A549 (cell line): ENCODE data around the gene ZNF227. TPM values are rescaled to one million over a fixed set of nuclear protein-coding genes. Genes with fewer than 3 reads are reported as not detected.

Source experiments
- ATAC-seq, 2 experiments: fragments of 200-7000 bp in 1 of 2; fragments of >200 bp in 1 of 2; cut with Nextera tagmentation in 1 of 2; cut with Tn5 transposase in 1 of 2; 3 replicates each; pipeline versions ENCODE4 v1.8.0 to v1.9.1; 2018 to 2020; ENCODE audit warnings: mild to moderate bottlenecking in 1 of 2, moderate library complexity in 1 of 2
- CTCF ChIA-PET: fragments of 300-600 bp; sonication (Branson Sonifier 250); formaldehyde crosslinking; extraction: SDS; loops from one replicate; lab custom pipeline; 2021; ENCODE audit warnings: antibody characterized with exemption, inconsistent platforms; lab: Yijun Ruan, JAX
- POLR2A ChIA-PET: fragments of 350-600 bp; formaldehyde crosslinking; extraction: SDS; loops from one replicate; lab custom pipeline; 2021; ENCODE audit warnings: antibody characterized with exemption, inconsistent platforms; lab: Yijun Ruan, JAX
- DNase-seq, 2 experiments: peaks; one replicate each; pipeline versions ENCODE4 v3.0.0 to v3.0.0-alpha.2; 2011 to 2016; ENCODE audit warnings: low read depth in 1 of 2, low spot score in 1 of 2
- FAIRE-seq: peaks from 2 replicates; lab custom pipeline; 2011; peaks lifted over from hg19 to GRCh38; lab: Jason Lieb, UNC
- H3K27ac ChIP-seq, 2 experiments: fragments of >200 bp; sonication (Bioruptor Twin); formaldehyde crosslinking; 3 replicates each; pipeline ENCODE4 v1.5.1; 2016 to 2017
- H3K4me1 ChIP-seq: fragments of >200 bp; sonication (Bioruptor Twin); formaldehyde crosslinking; 3 replicates; pipeline ENCODE4 v1.6.1; 2016
- H3K4me2 ChIP-seq: fragments of >200 bp; sonication (Bioruptor Twin); formaldehyde crosslinking; 3 replicates; pipeline ENCODE4 v1.6.1; 2016
- H3K4me3 ChIP-seq: fragments of >200 bp; sonication (Bioruptor Twin); formaldehyde crosslinking; 3 replicates; pipeline ENCODE4 v1.5.1; 2016
- H3K9me3 ChIP-seq: fragments of >200 bp; sonication (Bioruptor Twin); formaldehyde crosslinking; 3 replicates; pipeline ENCODE4 v1.6.1; 2016
- BCL3 ChIP-seq: fragments of >200 bp; sonication (Bioruptor Twin); formaldehyde crosslinking; IDR thresholded peaks from 3 replicates; pipeline ENCODE4 v1.6.1; 2016
- CBX8 ChIP-seq: fragments of 200-600 bp; sonication (generic); IDR thresholded peaks from 2 replicates; pipeline ENCODE4 v1.6.1; 2016
- CHD4 ChIP-seq: fragments of 200-600 bp; sonication (generic); IDR thresholded peaks from 2 replicates; pipeline ENCODE4 v1.6.1; 2016; ENCODE audit warnings: antibody characterized with exemption, mild to moderate bottlenecking, borderline replicate concordance
- EHF ChIP-seq: fragments of 250-450 bp; sonication (Bioruptor Pico); IDR thresholded peaks from 2 replicates; pipeline ENCODE4 v1.5.0; 2020; ENCODE audit warnings: mild to moderate bottlenecking
- ELK1 ChIP-seq: fragments of 150-350 bp; IDR thresholded peaks from 2 replicates; pipeline ENCODE4 v1.6.1; 2014; ENCODE audit warnings: low read depth, mild to moderate bottlenecking, low read length
- FOSL2 ChIP-seq, 2 experiments: fragments of 450-650 bp in 1 of 2; fragments of >200 bp in 1 of 2; sonication (Bioruptor Twin) in 1 of 2; formaldehyde crosslinking; IDR thresholded peaks; 2 replicates each; pipeline versions ENCODE4 v1.5.0 to v1.6.1; 2016 to 2020; ENCODE audit warnings: mild to moderate bottlenecking in 1 of 2, moderate library complexity in 1 of 2
- FOXS1 ChIP-seq: fragments of 250-450 bp; sonication (Bioruptor Pico); IDR thresholded peaks from 2 replicates; pipeline ENCODE4 v1.5.0; 2020; ENCODE audit warnings: mild to moderate bottlenecking, moderate library complexity
- HEYL ChIP-seq: fragments of 250-450 bp; sonication (Bioruptor Pico); IDR thresholded peaks from 2 replicates; pipeline ENCODE4 v1.8.0; 2021; ENCODE audit warnings: mild to moderate bottlenecking, moderate library complexity
- HMGXB4 ChIP-seq: fragments of 250-450 bp; sonication (Bioruptor Pico); IDR thresholded peaks from 2 replicates; pipeline ENCODE4 v1.5.0; 2021; ENCODE audit warnings: mild to moderate bottlenecking, moderate library complexity, borderline replicate concordance
- HOXB5 ChIP-seq: fragments of 250-450 bp; sonication (Bioruptor Pico); IDR thresholded peaks from 2 replicates; pipeline ENCODE4 v1.5.0; 2020; ENCODE audit warnings: mild to moderate bottlenecking, moderate library complexity
- JUN ChIP-seq, 2 experiments: fragments of >200 bp; sonication (Bioruptor Twin); formaldehyde crosslinking; IDR thresholded peaks; 2 replicates in 1 of 2; 3 replicates in 1 of 2; pipeline ENCODE4 v1.6.1; 2016 to 2017
- JUNB ChIP-seq: fragments of >200 bp; sonication (Bioruptor Twin); formaldehyde crosslinking; IDR thresholded peaks from 2 replicates; pipeline ENCODE4 v1.6.1; 2016
- MAFK ChIP-seq: fragments of 450-650 bp; IDR thresholded peaks from 2 replicates; pipeline ENCODE4 v1.6.1; 2014; ENCODE audit not compliant: partially characterized antibody
- MAZ ChIP-seq: fragments of 150-350 bp; IDR thresholded peaks from 2 replicates; pipeline ENCODE4 v1.6.1; 2014; ENCODE audit warnings: antibody characterized with exemption, low read depth, low read length, borderline replicate concordance
- NFE2L2 ChIP-seq: fragments of 150-350 bp; conservative IDR thresholded peaks from 2 replicates; pipeline ENCODE4 v1.6.1; 2014; ENCODE audit warnings: low read length
- NR3C1 ChIP-seq: fragments of >200 bp; sonication (Bioruptor Twin); formaldehyde crosslinking; IDR thresholded peaks from 3 replicates; pipeline ENCODE4 v1.6.1; 2017
- POLR2A ChIP-seq: IDR thresholded peaks from 2 replicates; pipeline ENCODE4 v1.6.1; 2012; ENCODE audit warnings: mild to moderate bottlenecking, low read length
- RCOR1 ChIP-seq: fragments of 150-350 bp; IDR thresholded peaks from 2 replicates; pipeline ENCODE4 v1.6.1; 2014; ENCODE audit warnings: antibody characterized with exemption, low read length, low read depth
- REST ChIP-seq: fragments of 200-600 bp; sonication (generic); IDR thresholded peaks from 2 replicates; pipeline ENCODE4 v1.6.1; 2016; ENCODE audit warnings: antibody characterized with exemption, mild to moderate bottlenecking, moderate library complexity
- RNF2 ChIP-seq: fragments of 200-600 bp; sonication (generic); IDR thresholded peaks from 2 replicates; pipeline ENCODE4 v1.6.1; 2016; ENCODE audit warnings: low read depth, mild to moderate bottlenecking, antibody characterized with exemption, moderate library complexity, borderline replicate concordance
- USF2 ChIP-seq: fragments of 450-650 bp; IDR thresholded peaks from 2 replicates; pipeline ENCODE4 v1.6.1; 2014; ENCODE audit warnings: antibody characterized with exemption
- WGBS: methylation state at CpG from one replicate; pipeline ENCODE4 v1.1.6; 2017; ENCODE audit errors: missing lambda C conversion rate; 5-methylcytosine and 5-hydroxymethylcytosine counted together
- polyA plus RNA-seq, 4 experiments: library from polyadenylated mRNA; depleted of rRNA in 3 of 4; stranded (reverse); fragments of >200 nt; fragmentation: RNase III in 1 of 4; extraction: RNeasy Plus Mini Kit Qiagen cat#74134 plus additional on column Dnase treatment in 1 of 4; gene quantifications; 2 replicates in 3 of 4; 3 replicates in 1 of 4; pipeline ENCODE4 v1.2.3, GENCODE V29; 2011 to 2017

The ZNF227 gene
- polyA plus RNA-seq, 2 of the 4 experiments (the other 2 are of a cell fraction) = 10.1 to 17.1 TPM

- Histone ChIP-seq H3K9me3 (peaks cover 100% of the 10 kb centered on the region), H3K27ac (no peak overlapping the region), H3K4me3 (no peak overlapping the region), H3K4me2 (no peak overlapping the region), H3K4me1 (no peaks in the 10 kb centered on the region)
- 97% methylated on average over 3 of the region's 3 CpGs for WGBS
- no peak for FAIRE-seq
- TF ChIP-seq FOSL2 (IDR thresholded peaks at IDR 0.05) (no peak), FOSL2 (CRISPR knock-in tag; IDR thresholded peaks at IDR 0.05) (no peak), HOXB5 (no peak), CHD4 (no peak), MAFK (no peak), REST (no peak), MAZ (no peak), RCOR1 (no peak), POLR2A (no peak), NFE2L2 (no peak), HEYL (CRISPR knock-in tag) (no peak), JUNB (no peak), JUN (IDR thresholded peaks at IDR 0.05) (no peak), BCL3 (no peak)
- POLR2A ChIA-PET = interaction anchor here (0.7 to 1.2 kb wide), 2 partner anchors 12 to 36 kb away, joined by 3 to 4 read pairs; partner anchors contain the start of genes ZNF226 and ZNF227
- peak in 1 of 2 experiments; percentile 54; a peak in 3 of 6 replicates for ATAC-seq
- CTCF ChIA-PET = interaction anchor here (0.5 kb wide), 1 partner anchor 432 kb away, joined by 4 read pairs; no protein-coding TSS in a partner anchor
- DNase-seq = peak in 1 of 2 experiments; percentile 38
Observed at GRCh38 chr19:44176590-44176989, 35.7 kb upstream of the ZNF227 start.

GRCh38 chr19:44180968-44181367 lies 31.4 kb upstream of the ZNF227 start:
- FAIRE-seq (no peak), ATAC-seq (no peak), DNase-seq (no peak)
- Histone ChIP-seq H3K27ac (no peak overlapping the region), H3K9me3 (peaks cover 82% of the 10 kb centered on the region), H3K4me3 (no peak overlapping the region), H3K4me1 (no peaks in the 10 kb centered on the region), H3K4me2 (no peak overlapping the region)
- POLR2A ChIA-PET = interaction anchor here (1.3 kb wide), 1 partner anchor 26 kb away, joined by 7 read pairs; no protein-coding TSS in a partner anchor
- TF ChIP-seq HMGXB4 = no peak
- no peak for TF ChIP-seq FOXS1 (CRISPR knock-in tag)
- TF ChIP-seq EHF (CRISPR knock-in tag) = no peak
- no peak for TF ChIP-seq CBX8
- no peak for TF ChIP-seq RCOR1
- no peak for TF ChIP-seq NR3C1
- TF ChIP-seq ELK1 = no peak
- no peak for TF ChIP-seq RNF2
- no peak for TF ChIP-seq USF2
- CTCF ChIA-PET = no interaction called here
